Body of pancreas (tissue), 4 donors: ENCODE measurements around the gene TANC1.

Experiments
- CTCF ChIP-seq, 7 experiments: fragments of 450-650 bp in 4 of 7; fragments of 200-600 bp in 3 of 7; sonication (generic) in 3 of 7; IDR thresholded peaks; one replicate each; pipeline ENCODE4 v1.5.1; 2016 to 2019; ENCODE audit warnings: antibody characterized with exemption in 7 of 7
- POLR2A ChIP-seq, 3 donors: fragments of 450-650 bp; IDR thresholded peaks; one replicate each; pipeline ENCODE4 v1.6.1; 2016; ENCODE audit warnings: antibody characterized with exemption in 3 of 3, mild to moderate bottlenecking in 2 of 3

GRCh38 chr2:158993721-158994587 lies 25.5 kb downstream of the TANC1 start:
- TF ChIP-seq CTCF (IDR thresholded peaks at IDR 0.05), result no peak
- no peak for TF ChIP-seq POLR2A (IDR thresholded peaks at IDR 0.05)
